SW 1271 (cell line): ENCODE data around the gene ZBP1.

Source experiments
- DNase-seq, 2 experiments: peaks; one replicate each; lab custom pipeline; 2025; lab: John Stamatoyannopoulos, UW

Gene ZBP1

DNA sequence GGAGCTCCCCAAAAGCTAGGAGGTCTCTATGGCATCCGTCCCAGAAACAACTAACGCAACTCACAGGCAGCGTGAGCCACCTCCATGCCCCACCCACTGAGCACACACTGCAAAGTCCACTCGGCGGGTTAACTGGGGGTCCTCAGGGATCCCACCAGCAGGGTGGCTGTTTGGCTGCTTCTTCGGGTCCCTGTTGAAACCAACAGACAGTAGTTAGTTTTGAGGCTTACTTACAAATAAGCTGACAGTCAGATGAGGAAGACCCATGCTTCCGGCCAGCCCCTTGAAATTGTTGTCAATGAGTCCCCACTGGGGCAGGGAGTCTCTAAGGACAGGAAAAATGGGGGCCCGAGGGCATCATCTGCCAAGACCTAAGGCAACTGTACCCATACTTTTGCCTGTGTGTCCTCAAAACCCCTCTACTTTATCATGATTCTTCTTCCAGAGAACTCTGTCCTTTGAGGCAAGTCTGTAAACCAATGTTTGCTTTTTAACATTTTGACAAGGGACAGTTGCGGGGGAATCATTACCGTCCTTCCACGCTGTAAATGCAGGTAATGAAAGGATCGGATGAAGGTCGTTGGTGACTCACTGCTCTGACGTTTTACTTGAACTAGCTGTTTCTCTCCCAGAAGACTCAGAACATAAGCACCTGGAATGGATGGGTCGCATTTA, 61.5 kb downstream of the ZBP1 start:
- no peak for DNase-seq

- no peak for DNase-seq
These were observed 62.2 kb downstream of the ZBP1 start for GRCh38 chr20:57557926-57558613.

GRCh38 chr20:57556980-57557274, 63.3 kb downstream of the ZBP1 start:
- no peak for DNase-seq

- no peak for DNase-seq
These were observed 64.6 kb downstream of the ZBP1 start for GRCh38 chr20:57555457-57556184.
